ENCODE measurements around the gene NKX2-4.

NKX2-4 gene

DNA sequence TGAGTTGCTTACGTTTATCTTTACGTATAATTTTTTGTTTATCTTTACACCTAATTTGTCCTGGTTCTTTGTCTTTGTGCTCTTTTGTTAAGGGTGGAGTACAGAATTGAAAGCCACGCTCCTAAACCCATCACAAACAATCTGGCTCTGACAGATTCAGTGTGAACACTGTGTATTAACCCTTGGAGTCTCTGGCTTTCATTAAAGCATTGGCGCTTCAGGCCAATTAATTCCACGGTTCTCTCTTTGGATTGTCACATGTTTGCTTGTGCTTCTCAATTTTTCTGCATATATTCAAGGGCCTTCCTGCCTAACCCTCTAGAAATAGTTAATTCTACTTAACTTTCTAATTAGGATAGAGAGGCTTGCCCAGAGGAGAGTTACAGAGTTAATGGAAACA is 38.6 kb downstream of the NKX2-4 start:
- DNase-seq: no peak

DNA sequence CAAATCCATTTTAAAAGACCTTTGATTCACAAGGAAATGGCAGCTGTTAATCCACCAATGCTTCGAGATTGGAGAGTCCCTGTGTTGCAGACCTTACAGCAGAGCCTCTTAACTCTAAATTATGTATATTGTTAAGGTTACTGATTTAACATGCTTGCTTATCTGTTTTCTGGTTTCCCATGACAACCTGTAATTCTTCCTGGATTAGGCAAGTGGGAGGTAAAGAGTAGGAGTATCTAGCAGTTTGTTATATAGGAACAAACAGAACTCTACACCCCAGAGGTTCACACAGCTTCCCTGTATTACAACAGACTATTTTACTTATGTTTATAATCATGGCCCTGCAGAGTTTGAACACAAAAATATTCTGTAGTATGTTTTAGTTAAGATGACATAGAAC is 39.5 kb downstream of the NKX2-4 start:
- no peak for DNase-seq

DNA sequence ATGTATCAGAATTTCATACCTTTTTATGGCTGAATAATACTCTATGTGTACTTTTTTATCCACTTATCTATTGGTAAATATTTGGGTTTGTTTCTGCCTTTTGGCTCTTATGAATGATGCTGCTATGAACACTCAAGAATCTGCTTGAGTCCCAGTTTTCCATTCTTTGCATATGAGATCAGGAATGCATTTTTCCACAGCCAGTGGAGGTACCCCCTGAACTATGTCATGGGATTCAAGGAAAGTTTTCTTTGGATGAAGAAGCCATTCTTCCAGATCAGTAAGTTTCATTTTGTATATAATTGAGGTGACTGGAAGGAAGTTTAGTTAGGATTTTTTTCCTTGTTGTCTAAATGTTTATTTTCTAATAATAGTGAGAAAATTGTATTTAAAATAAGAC is 40.9 kb downstream of the NKX2-4 start:
- DNase-seq: no peak

DNA sequence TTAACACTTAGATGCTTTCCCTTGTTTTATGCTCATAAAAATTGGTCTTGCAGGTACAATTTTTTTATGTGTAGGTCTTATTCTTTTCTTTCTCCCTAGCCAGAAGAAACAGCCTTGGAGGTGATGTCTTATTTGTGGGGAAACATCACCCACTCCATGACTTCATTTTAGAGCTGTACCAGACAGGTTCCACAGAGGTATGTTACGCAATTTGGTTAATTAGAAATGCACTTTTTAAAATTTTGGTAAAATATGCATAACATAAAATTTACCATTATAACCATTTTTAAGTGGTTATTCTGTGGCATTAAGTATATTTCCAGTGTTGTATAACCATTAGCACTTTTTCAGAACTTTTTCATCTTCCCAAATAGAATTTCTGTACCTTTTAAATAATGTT is 41.3 kb downstream of the NKX2-4 start:
- DNase-seq: no peak

DNA sequence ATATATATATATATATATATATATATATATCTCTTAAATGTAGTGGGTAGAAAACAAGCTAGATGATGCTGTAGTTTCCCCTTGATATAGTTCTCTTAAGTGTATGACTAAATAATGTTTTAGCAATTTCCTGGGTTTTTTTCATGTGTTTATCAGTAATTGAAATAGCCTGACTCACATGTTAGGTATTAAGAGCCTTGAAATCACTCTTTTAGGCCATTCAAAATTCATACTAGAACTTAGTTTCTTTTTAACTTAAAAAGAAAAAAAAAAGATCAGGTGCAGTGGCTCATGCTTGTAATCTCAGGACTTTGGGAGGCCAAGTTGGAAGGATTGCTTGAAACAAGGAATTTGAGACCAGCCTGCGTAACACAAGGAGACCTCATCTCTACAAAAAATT is 44.1 kb downstream of the NKX2-4 start:
- no peak for DNase-seq

DNA sequence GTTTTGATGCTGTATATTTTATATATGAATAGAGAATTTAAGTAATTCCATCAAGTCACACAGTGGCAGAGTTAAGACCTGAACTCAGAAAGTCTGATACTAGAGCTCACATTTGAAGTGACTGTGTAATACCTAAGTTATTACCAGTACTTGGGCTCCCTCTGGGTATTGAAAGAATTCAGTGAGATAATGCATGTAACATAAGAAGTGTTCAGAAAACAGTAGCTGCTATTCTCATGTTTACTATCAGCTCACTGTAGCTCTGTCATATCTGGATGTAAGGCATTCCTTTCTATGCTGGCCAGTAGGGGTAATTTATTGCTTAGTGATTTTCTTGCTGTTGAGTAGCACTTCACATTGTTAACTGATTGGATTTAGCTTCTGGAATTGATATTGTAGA is 44.6 kb downstream of the NKX2-4 start:
- DNase-seq: no peak

Data from stimulated activated CD4-positive, alpha-beta T cell treated with anti-CD3 and anti-CD28 coated beads, Interleukin-2, amount 100 ng/mL, for 48 hours (primary cell).